ENCODE results near the gene PRSS48. TPM values are rescaled to one million over a fixed set of nuclear protein-coding genes. Genes with fewer than 3 reads are reported as not detected.
"Not testable (repeated sequence)": the region's sequence is repeated elsewhere in the genome, so short reads cannot be mapped to it uniquely, and the experiment has no call there.

Gene PRSS48, protein sequence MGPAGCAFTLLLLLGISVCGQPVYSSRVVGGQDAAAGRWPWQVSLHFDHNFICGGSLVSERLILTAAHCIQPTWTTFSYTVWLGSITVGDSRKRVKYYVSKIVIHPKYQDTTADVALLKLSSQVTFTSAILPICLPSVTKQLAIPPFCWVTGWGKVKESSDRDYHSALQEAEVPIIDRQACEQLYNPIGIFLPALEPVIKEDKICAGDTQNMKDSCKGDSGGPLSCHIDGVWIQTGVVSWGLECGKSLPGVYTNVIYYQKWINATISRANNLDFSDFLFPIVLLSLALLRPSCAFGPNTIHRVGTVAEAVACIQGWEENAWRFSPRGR
- total RNA-seq = not detected

DNA sequence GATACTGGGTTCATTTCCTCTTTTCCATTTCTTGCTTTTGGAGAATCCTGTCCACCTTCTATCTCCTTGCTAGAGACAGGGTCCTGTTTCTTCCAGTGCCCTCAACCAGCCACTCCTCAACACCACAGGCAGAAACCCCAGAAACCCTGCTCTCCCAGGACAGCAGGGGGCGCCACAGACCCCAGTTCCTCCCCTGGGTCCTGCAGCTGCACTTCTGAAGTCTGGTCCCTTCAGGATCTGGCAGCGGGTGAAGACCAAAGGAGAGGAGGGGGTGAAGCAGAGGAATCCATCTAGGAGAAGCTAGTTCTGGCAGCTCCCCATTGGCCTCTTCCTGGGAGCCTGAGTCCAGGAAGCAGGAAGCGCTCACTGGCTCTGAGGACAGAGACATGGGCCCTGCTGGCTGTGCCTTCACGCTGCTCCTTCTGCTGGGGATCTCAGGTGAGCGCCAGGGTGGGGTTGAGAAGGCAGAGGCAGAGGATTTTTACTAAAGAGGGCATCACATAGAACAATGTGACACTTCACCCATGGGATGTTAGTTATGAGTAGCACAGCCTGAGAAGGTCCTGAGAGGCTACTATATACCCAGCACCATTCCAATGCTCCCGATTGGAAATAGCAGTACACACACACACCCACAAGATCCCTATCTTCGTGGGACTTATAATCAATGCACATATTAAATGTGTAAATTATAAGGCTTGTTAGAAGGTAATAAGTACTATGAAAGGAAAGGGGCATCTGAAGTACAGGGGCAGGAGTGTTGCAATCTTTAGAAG is at the start of gene PRSS48:
Gene PRSS48, plus strand, starts transcription at position 375 of the 776 bp plus-strand sequence. Its CDS starts 12 bp downstream, at position 387.
- TF ChIP-seq, protein P1, sequence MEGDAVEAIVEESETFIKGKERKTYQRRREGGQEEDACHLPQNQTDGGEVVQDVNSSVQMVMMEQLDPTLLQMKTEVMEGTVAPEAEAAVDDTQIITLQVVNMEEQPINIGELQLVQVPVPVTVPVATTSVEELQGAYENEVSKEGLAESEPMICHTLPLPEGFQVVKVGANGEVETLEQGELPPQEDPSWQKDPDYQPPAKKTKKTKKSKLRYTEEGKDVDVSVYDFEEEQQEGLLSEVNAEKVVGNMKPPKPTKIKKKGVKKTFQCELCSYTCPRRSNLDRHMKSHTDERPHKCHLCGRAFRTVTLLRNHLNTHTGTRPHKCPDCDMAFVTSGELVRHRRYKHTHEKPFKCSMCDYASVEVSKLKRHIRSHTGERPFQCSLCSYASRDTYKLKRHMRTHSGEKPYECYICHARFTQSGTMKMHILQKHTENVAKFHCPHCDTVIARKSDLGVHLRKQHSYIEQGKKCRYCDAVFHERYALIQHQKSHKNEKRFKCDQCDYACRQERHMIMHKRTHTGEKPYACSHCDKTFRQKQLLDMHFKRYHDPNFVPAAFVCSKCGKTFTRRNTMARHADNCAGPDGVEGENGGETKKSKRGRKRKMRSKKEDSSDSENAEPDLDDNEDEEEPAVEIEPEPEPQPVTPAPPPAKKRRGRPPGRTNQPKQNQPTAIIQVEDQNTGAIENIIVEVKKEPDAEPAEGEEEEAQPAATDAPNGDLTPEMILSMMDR (IDR thresholded peaks at IDR 0.05) = no peak
- DNase-seq (ENCODE audit: low spot score) (no peak), ATAC-seq (ENCODE audit: low FRiP score) (no peak)

DNA sequence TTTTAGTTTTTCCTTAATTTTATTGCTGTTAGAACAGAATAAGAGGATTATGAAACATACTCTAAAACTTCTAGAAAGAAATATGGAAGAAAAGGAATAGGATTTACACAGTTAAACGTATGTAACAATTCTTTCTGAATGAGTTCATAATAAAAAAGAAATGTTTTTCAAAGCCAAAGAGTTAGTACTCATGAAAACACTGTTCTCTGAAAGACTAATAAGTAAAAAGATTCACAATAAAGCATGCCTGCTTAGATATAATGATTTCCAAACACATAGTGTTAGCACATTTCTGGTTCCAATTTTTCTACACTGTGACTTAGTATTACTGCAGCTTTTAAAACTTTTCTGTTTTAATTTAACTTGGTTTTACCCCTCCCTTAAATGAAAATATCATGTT is 49.8 kb upstream of the PRSS48 start:
- ATAC-seq (ENCODE audit: low FRiP score) = no peak
- TF ChIP-seq, protein P1 (IDR thresholded peaks at IDR 0.05) = no peak
- no peak for DNase-seq (ENCODE audit: low spot score)

DNA sequence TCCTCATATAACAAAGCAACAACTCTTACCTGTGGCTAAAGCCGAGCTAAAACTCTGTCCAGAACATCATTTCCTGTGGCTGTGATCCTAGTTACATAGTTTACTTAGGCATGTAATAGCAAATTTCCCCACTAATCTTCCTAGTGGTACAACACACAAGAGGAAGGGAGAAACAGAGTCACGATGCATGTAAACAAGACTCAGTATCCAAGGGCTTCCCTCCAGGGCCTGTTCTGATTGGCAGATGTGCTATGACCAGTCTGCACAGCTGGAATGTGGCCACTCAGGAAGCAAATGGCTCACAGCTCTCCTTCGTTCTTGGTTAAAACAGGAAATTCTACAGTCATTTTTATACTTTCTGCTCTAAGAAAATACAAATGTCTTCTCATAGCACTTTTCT is 49.2 kb upstream of the PRSS48 start:
- ATAC-seq (ENCODE audit: low FRiP score) = peak; percentile 86
- no peak for DNase-seq (ENCODE audit: low spot score)
- TF ChIP-seq, protein P1 (IDR thresholded peaks at IDR 0.05) = no peak

DNA sequence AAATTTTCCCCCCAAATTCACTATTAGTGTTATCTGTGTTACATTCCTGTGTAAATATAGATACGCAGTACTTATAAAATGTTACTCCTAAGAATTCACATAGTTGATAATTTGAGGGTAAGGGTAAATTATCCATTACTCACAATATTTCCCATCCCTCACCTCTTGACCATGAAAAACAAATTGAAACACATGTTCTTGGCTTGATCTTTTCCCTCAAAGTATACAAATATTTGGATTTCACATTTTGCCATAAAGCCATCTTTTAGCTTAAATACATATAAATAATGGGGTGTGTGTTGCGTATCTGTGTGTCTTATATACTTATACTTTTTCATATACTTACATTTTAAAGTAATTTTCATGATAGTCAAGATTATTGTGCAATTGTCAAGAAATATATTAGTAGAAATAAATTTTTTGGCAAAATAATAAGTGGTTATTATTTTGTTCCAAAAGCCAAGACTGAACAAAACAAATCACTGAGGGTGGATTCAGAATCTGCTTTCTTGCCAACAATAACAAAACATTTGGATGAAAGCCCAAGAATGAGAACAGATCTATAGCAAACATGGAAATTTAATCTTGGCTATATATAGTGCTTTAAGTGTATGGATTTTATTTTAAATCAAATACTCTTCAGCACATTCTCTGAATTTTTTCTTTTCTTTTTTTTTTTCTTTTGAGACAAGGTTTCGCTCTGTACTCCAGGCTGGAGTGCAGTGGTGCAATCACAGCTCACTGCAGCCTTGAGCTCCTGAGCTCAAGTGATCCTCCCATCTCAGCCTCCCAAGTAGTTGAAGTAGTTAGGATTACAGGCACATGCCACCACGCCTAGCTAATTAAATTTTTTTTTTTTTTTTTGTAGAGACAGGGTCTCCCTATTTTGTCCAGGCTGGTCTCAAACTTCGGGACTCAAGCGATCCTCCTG is 48.5 kb upstream of the PRSS48 start:
- DNase-seq (ENCODE audit: low spot score) = no peak
- TF ChIP-seq, protein P1 (IDR thresholded peaks at IDR 0.05) = no peak
- no peak for ATAC-seq (ENCODE audit: low FRiP score)

DNA sequence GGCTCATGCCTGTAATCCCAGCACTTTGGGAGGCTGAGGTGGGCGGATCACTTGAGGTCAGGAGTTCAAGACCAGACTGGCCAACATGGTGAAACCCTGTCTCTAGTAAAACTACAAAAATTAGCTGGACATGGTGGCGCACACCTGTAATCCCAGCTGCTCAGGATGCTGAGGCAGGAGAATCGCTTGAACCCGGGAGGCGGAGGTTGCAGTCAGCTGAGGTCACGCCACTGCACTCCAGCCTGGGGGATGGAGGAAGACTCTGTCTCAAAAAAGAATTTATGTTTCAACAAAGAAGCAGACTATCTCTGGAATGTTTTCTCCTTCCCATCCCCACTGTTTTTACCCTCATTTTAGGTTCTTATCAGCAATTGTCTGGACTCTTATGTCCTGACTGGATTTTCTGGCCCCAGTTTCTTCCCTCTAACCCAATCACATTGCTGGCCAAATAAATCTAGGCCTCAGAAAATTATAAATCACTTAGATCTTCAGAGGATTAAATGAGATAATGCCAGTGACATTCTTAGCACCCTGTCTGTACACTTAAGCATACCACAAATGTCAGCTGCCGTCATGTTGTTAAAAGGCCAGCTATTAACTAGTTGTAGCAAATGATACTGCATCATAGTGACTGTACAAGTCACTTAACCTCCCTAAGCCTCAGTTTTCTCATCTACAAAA is 44.9 kb upstream of the PRSS48 start:
- ATAC-seq (ENCODE audit: low FRiP score) (no peak), DNase-seq (ENCODE audit: low spot score) (no peak)
- TF ChIP-seq, protein P1 (IDR thresholded peaks at IDR 0.05) = no peak

DNA sequence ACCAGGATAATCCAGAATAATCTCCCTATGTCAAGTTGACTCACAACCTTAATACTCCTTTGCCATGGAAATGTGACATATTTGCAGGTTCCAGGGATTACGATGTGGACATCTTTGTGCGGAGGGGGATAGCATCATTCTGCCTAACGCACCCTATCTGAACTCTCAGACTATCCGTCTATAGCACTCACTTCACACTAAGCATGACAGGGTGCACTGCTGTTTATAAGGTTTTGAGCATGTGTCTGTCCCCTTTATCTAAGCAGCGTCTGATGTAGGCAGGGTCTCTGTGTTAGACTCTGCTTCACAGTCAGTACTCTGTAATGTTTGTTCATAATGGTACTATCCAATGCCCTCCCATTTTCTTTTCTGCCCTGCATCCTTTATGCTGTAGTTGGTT is 43.4 kb upstream of the PRSS48 start:
- ATAC-seq (ENCODE audit: low FRiP score) = no peak
- no peak for DNase-seq (ENCODE audit: low spot score)
- TF ChIP-seq, protein P1 (IDR thresholded peaks at IDR 0.05) = no peak

DNA sequence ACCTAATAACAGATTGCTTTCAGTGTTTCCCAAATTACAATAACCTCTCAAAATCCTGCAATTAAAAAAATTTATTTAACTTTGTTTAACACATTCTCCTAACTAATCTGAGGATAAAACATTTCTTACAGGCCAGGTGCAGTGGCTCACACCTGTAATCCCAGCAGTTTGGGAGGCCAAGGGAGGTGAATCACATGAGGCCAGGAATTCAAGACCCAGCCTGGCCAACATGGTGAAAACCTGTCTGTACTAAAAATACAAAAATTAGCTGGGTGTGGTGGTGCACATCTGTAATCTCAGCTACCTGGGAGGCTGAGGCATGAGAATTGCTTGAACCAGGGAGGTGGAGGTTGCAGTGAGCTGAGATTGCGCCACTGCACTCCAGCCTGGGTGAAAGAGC is 41.6 kb upstream of the PRSS48 start:
- DNase-seq (ENCODE audit: low spot score); ATAC-seq (ENCODE audit: low FRiP score): not testable (repeated sequence)

Measured in omental fat pad (tissue), 4 donors.